Colonic mucosa (tissue), 4 donors: ENCODE measurements around the gene ADARB2. TPM values are rescaled to one million over a fixed set of nuclear protein-coding genes. Genes with fewer than 3 reads are reported as not detected.

Source experiments
- DNase-seq: peaks from one replicate; pipeline ENCODE4 v3.0.0-alpha.2; 2020
- H3K27ac ChIP-seq: fragments of 200-600 bp; one replicate; pipeline ENCODE4 v1.8.0; 2021
- H3K27me3 ChIP-seq: fragments of 200-600 bp; one replicate; pipeline ENCODE4 v1.8.0; 2021
- H3K36me3 ChIP-seq: fragments of 200-600 bp; one replicate; pipeline ENCODE4 v1.8.0; 2021
- H3K4me1 ChIP-seq: fragments of 200-600 bp; one replicate; pipeline ENCODE4 v1.8.0; 2021; ENCODE audit warnings: mild to moderate bottlenecking
- H3K4me3 ChIP-seq: fragments of 200-600 bp; one replicate; pipeline ENCODE4 v1.8.0; 2021
- H3K9ac ChIP-seq, 2 donors: one replicate each; pipeline ENCODE4 v1.7.0; 2013; ENCODE audit warnings: control low read depth in 2 of 2, low read depth in 2 of 2, low read length in 2 of 2
- H3K9me3 ChIP-seq: fragments of 200-600 bp; one replicate; pipeline ENCODE4 v1.8.0; 2021
- intact Hi-C: fragments of 100-400 bp; cut with DNase I; formaldehyde crosslinking; loops from one replicate; pipeline ENCODE4 v1.14.1; 2022
- total RNA-seq, 2 donors: library from RNA; stranded (reverse); fragmentation: NEBNext Ultra II Directional in 1 of 2; extraction: Animal tissue kit (Norgen Biotek cat#: 25700) in 1 of 2; gene quantifications; one replicate each; pipeline ENCODE4 v1.2.1, GENCODE V29; 2021
- TF ChIP-seq, protein P1 (sequence below): fragments of 200-600 bp; IDR thresholded peaks from one replicate; pipeline ENCODE4 v1.8.0; 2022; ENCODE audit warnings: antibody characterized with exemption, mild to moderate bottlenecking
- donor health status: healthy.
- donor health status: DM: no; HTN: no; CAD: no.
- donor health status: DM: no; HTN: no; CAD: no.

Gene ADARB2
- total RNA-seq, 2 donors from 2014 or later, result 0.19 TPM; not detected in 1

- no peak overlapping the region for H3K27ac ChIP-seq
- TF ChIP-seq, protein P1, sequence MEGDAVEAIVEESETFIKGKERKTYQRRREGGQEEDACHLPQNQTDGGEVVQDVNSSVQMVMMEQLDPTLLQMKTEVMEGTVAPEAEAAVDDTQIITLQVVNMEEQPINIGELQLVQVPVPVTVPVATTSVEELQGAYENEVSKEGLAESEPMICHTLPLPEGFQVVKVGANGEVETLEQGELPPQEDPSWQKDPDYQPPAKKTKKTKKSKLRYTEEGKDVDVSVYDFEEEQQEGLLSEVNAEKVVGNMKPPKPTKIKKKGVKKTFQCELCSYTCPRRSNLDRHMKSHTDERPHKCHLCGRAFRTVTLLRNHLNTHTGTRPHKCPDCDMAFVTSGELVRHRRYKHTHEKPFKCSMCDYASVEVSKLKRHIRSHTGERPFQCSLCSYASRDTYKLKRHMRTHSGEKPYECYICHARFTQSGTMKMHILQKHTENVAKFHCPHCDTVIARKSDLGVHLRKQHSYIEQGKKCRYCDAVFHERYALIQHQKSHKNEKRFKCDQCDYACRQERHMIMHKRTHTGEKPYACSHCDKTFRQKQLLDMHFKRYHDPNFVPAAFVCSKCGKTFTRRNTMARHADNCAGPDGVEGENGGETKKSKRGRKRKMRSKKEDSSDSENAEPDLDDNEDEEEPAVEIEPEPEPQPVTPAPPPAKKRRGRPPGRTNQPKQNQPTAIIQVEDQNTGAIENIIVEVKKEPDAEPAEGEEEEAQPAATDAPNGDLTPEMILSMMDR, result no peak
- H3K9ac ChIP-seq, result no peak overlapping the region
- no peaks in the 10 kb centered on the region for H3K27me3 ChIP-seq
- DNase-seq, result no peak
- no peaks in the 10 kb centered on the region for H3K36me3 ChIP-seq
- H3K4me1 ChIP-seq, result no peaks in the 10 kb centered on the region
- H3K9me3 ChIP-seq, result no peaks in the 10 kb centered on the region
- H3K4me3 ChIP-seq, result no peak overlapping the region
- intact Hi-C loops, result no loop called here
Measured at GRCh38 chr10:1195828-1196227, 541.5 kb downstream of the ADARB2 start.

DNA sequence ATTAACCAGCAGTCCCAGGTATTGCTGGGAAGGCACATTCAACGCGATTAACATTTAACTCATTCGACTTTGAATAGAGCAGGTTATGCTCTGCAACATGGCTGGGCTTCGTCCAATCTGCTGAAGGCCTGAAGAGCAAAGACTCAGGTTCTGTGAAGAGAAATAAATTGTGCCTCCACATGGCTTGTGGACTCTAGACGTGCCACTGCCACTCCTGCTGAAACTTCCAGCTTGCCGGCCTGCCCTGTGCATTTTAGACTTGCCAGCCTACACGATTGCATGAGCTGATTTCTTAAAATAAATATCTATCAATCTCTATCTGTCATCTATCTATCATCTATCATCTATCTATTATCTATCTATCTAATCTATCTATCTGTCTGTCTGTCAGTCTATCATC lies 543.2 kb downstream of the ADARB2 start:
- Histone ChIP-seq H3K4me3 (no peak overlapping the region), H3K9me3 (no peaks in the 10 kb centered on the region), H3K36me3 (no peaks in the 10 kb centered on the region), H3K4me1 (no peaks in the 10 kb centered on the region), H3K27ac (no peak overlapping the region), H3K27me3 (no peaks in the 10 kb centered on the region), H3K9ac (no peak overlapping the region)
- intact Hi-C loops, result no loop called here
- no peak for DNase-seq
- TF ChIP-seq, protein P1, result no peak

DNA sequence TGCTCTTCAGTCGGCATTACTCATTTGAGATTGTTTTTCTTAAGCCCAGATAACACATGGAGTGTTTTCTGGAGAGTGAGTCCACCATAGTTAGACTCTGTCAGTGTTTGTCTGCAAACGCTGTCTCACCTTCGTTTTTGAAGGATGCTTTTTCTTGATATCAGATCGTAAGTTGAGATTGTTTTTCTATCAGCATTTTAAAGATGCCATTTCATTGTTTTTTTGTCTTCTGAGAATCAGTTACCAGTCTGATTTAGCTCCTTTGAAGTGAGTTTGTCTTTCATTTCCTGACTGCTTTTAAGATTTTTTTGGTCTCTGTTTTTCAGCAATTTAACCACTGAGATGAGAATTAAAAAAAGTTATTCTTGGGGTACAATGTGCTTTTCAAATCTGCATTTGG lies 543.8 kb downstream of the ADARB2 start:
- TF ChIP-seq, protein P1, result no peak
- Histone ChIP-seq H3K27me3 (no peaks in the 10 kb centered on the region), H3K4me3 (no peak overlapping the region), H3K4me1 (no peaks in the 10 kb centered on the region), H3K9me3 (no peaks in the 10 kb centered on the region), H3K9ac (no peak overlapping the region), H3K36me3 (no peaks in the 10 kb centered on the region), H3K27ac (no peak overlapping the region)
- intact Hi-C loops, result no loop called here
- DNase-seq, result no peak

GRCh38 chr10:1191752-1192151 lies 545.6 kb downstream of the ADARB2 start:
- Histone ChIP-seq H3K4me3 (no peak overlapping the region), H3K9me3 (no peaks in the 10 kb centered on the region), H3K36me3 (no peaks in the 10 kb centered on the region), H3K9ac (no peak overlapping the region), H3K27me3 (no peaks in the 10 kb centered on the region), H3K4me1 (no peaks in the 10 kb centered on the region), H3K27ac (no peak overlapping the region)
- TF ChIP-seq, protein P1, result no peak
- intact Hi-C loops, result no loop called here
- no peak for DNase-seq

GRCh38 chr10:1190791-1191490 lies 546.4 kb downstream of the ADARB2 start:
- no peaks in the 10 kb centered on the region for H3K9me3 ChIP-seq
- DNase-seq, result no peak
- no peak overlapping the region for H3K4me3 ChIP-seq
- H3K4me1 ChIP-seq, result no peaks in the 10 kb centered on the region
- no peaks in the 10 kb centered on the region for H3K27me3 ChIP-seq
- H3K9ac ChIP-seq, result no peak overlapping the region
- H3K36me3 ChIP-seq, result no peaks in the 10 kb centered on the region
- no peak overlapping the region for H3K27ac ChIP-seq
- TF ChIP-seq, protein P1, result no peak
- intact Hi-C loops, result no loop called here
